Liver (tissue), 3 donors: Measurements from ENCODE around the gene MTHFSD.

Experiments used
- EGR1 ChIP-seq, 2 donors: IDR thresholded peaks; 2 replicates each; pipeline ENCODE4 v1.6.1; 2016 to 2018; ENCODE audit warnings: antibody characterized with exemption in 2 of 2, low read depth in 2 of 2
- GABPA ChIP-seq, 2 donors: IDR thresholded peaks in 1 of 2; conservative IDR thresholded peaks in 1 of 2; 2 replicates each; pipeline ENCODE4 v1.6.1; 2016; ENCODE audit warnings: antibody characterized with exemption in 2 of 2, mild to moderate bottlenecking in 1 of 2, moderate library complexity in 1 of 2
- HNF4A ChIP-seq, 2 donors: conservative IDR thresholded peaks; 2 replicates each; pipeline ENCODE4 v1.6.1; 2016; ENCODE audit warnings: antibody characterized with exemption in 2 of 2, mild to moderate bottlenecking in 2 of 2
- JUND ChIP-seq, 2 donors: IDR thresholded peaks; 2 replicates each; pipeline ENCODE4 v1.6.1; 2016; ENCODE audit warnings: antibody characterized with exemption in 2 of 2
- MAX ChIP-seq: IDR thresholded peaks from 2 replicates; pipeline ENCODE4 v1.6.1; 2016; ENCODE audit warnings: antibody characterized with exemption
- NR2F2 ChIP-seq: IDR thresholded peaks from 2 replicates; pipeline ENCODE4 v1.6.1; 2016; ENCODE audit warnings: antibody characterized with exemption
- RAD21 ChIP-seq, 2 donors: IDR thresholded peaks; 2 replicates each; pipeline ENCODE4 v1.6.1; 2016; ENCODE audit warnings: antibody characterized with exemption in 2 of 2, mild to moderate bottlenecking in 2 of 2
- REST ChIP-seq: IDR thresholded peaks from 2 replicates; pipeline ENCODE4 v1.6.1; 2016; ENCODE audit warnings: antibody characterized with exemption, mild to moderate bottlenecking
- SP1 ChIP-seq: IDR thresholded peaks from 2 replicates; pipeline ENCODE4 v1.6.1; 2018; ENCODE audit warnings: antibody characterized with exemption, mild to moderate bottlenecking
- TAF1 ChIP-seq: conservative IDR thresholded peaks from 2 replicates; pipeline ENCODE4 v1.6.1; 2016; ENCODE audit warnings: antibody characterized with exemption, mild to moderate bottlenecking
- YY1 ChIP-seq: IDR thresholded peaks from 2 replicates; pipeline ENCODE4 v1.6.1; 2016; ENCODE audit warnings: antibody characterized with exemption, mild to moderate bottlenecking
- TF ChIP-seq, protein P1 (sequence below): fragments of 150-350 bp; IDR thresholded peaks from 2 replicates; pipeline ENCODE4 v1.5.1; 2017; ENCODE audit warnings: improper control_type of control experiment, low read depth, low read length; ENCODE audit not compliant: missing input control
- TF ChIP-seq, protein P2 (sequence below): IDR thresholded peaks from 2 replicates; pipeline ENCODE4 v1.6.1; 2016; ENCODE audit warnings: antibody characterized with exemption
- TF ChIP-seq, protein P3 (sequence below): IDR thresholded peaks from 2 replicates; pipeline ENCODE4 v1.6.1; 2016; ENCODE audit warnings: antibody characterized with exemption
- donor health status: healthy.
- donor health status: healthy.

- TF ChIP-seq RAD21 (IDR thresholded peaks at IDR 0.05) (no peak), TAF1 (no peak), MAX (no peak), REST (no peak), GABPA (IDR thresholded peaks at IDR 0.05 in 1 of 2, conservative IDR thresholded peaks at IDR 0.05 in 1 of 2) (no peak), JUND (IDR thresholded peaks at IDR 0.05) (no peak), EGR1 (IDR thresholded peaks at IDR 0.05; ENCODE audit: low read depth in 2 of 2) (no peak), SP1 (no peak), YY1 (no peak), HNF4A (conservative IDR thresholded peaks at IDR 0.05) (no peak), NR2F2 (no peak)
- TF ChIP-seq, protein P1, sequence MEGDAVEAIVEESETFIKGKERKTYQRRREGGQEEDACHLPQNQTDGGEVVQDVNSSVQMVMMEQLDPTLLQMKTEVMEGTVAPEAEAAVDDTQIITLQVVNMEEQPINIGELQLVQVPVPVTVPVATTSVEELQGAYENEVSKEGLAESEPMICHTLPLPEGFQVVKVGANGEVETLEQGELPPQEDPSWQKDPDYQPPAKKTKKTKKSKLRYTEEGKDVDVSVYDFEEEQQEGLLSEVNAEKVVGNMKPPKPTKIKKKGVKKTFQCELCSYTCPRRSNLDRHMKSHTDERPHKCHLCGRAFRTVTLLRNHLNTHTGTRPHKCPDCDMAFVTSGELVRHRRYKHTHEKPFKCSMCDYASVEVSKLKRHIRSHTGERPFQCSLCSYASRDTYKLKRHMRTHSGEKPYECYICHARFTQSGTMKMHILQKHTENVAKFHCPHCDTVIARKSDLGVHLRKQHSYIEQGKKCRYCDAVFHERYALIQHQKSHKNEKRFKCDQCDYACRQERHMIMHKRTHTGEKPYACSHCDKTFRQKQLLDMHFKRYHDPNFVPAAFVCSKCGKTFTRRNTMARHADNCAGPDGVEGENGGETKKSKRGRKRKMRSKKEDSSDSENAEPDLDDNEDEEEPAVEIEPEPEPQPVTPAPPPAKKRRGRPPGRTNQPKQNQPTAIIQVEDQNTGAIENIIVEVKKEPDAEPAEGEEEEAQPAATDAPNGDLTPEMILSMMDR, result no peak
- TF ChIP-seq, protein P2, sequence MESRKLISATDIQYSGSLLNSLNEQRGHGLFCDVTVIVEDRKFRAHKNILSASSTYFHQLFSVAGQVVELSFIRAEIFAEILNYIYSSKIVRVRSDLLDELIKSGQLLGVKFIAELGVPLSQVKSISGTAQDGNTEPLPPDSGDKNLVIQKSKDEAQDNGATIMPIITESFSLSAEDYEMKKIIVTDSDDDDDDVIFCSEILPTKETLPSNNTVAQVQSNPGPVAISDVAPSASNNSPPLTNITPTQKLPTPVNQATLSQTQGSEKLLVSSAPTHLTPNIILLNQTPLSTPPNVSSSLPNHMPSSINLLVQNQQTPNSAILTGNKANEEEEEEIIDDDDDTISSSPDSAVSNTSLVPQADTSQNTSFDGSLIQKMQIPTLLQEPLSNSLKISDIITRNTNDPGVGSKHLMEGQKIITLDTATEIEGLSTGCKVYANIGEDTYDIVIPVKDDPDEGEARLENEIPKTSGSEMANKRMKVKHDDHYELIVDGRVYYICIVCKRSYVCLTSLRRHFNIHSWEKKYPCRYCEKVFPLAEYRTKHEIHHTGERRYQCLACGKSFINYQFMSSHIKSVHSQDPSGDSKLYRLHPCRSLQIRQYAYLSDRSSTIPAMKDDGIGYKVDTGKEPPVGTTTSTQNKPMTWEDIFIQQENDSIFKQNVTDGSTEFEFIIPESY, result no peak
- TF ChIP-seq, protein P3, sequence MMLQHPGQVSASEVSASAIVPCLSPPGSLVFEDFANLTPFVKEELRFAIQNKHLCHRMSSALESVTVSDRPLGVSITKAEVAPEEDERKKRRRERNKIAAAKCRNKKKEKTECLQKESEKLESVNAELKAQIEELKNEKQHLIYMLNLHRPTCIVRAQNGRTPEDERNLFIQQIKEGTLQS, result no peak
Measured at GRCh38 chr16:86481607-86482006, 73.4 kb downstream of the MTHFSD start.
